Measurements from ENCODE around the gene OR10J1.

OR10J1 gene, protein sequence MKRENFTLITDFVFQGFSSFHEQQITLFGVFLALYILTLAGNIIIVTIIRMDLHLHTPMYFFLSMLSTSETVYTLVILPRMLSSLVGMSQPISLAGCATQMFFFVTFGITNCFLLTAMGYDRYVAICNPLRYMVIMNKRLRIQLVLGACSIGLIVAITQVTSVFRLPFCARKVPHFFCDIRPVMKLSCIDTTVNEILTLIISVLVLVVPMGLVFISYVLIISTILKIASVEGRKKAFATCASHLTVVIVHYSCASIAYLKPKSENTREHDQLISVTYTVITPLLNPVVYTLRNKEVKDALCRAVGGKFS

DNA sequence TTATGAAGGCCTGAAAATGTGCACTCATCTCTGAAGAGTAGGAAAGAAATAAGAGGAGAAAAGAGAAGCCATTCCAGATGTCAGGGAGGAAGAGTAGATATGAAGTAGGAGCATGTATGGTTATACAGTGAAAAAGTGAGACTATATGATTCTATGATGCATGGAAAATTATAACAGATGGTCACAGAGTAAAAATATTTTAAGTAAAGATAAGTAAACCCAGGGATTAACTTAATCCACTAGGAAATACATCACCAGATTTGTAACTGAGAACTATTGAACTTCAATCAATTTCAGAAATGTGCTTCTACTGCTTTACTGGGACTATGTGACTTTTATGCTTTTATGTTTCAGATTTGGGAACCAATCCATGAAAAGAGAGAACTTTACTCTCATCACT, at the start of gene OR10J1:
Gene OR10J1, plus strand, starts transcription at position 301 of the 400 bp plus-strand sequence. Its CDS starts 70 bp downstream, at position 371.
- DNase-seq (ENCODE audit: low spot score), result no peak
- TF ChIP-seq, protein P1, sequence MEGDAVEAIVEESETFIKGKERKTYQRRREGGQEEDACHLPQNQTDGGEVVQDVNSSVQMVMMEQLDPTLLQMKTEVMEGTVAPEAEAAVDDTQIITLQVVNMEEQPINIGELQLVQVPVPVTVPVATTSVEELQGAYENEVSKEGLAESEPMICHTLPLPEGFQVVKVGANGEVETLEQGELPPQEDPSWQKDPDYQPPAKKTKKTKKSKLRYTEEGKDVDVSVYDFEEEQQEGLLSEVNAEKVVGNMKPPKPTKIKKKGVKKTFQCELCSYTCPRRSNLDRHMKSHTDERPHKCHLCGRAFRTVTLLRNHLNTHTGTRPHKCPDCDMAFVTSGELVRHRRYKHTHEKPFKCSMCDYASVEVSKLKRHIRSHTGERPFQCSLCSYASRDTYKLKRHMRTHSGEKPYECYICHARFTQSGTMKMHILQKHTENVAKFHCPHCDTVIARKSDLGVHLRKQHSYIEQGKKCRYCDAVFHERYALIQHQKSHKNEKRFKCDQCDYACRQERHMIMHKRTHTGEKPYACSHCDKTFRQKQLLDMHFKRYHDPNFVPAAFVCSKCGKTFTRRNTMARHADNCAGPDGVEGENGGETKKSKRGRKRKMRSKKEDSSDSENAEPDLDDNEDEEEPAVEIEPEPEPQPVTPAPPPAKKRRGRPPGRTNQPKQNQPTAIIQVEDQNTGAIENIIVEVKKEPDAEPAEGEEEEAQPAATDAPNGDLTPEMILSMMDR (IDR thresholded peaks at IDR 0.05; ENCODE audit: extremely low read depth, missing control alignments), result no peak

DNA sequence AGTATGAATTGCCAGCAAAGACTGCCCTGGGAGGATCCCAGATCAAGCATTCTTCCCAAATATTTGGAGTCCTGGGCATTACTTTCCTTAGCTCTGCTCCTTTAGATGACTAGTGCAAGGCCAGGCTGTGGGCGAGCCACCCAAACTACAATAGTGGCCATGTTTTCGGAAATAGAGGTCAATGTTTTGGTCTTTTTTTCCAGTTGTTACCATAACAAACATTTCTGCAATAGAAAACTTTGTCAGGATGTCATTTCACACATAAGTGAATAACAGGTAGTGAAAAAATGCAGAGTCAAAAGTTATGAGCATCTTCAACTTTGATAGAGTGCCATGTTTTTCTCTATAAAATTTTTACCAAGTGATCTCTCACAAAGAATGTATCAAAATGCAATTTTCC, 32.7 kb upstream of the OR10J1 start:
- TF ChIP-seq, protein P1 (IDR thresholded peaks at IDR 0.05; ENCODE audit: extremely low read depth, missing control alignments), result no peak
- no peak for DNase-seq (ENCODE audit: low spot score)

DNA sequence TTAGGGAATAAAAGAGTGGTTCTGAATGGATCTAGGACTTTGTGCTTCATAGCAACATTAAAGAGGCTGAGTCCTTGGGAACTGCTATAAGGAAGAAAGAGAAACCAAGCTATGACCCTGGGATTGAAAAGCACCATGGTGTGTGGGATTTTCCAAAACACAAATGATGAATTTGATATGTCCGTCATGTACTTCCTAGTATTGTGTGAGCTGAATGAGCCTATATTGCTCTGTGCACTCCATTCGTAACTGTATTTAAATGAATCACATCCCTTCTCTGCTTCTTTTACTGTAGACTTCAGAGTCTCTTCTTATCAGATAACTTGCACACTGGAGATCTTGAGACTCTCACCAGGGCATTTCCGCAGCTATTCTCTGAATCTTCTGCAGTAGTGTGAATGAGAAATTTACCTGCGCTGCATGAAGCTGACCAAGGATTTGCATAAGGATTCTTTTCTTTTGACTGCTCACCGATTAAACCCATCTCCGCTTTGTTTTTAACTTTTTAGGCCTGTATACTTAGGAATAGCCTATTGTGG, 30.6 kb upstream of the OR10J1 start:
- TF ChIP-seq, protein P1 (IDR thresholded peaks at IDR 0.05; ENCODE audit: extremely low read depth, missing control alignments), result no peak
- no peak for DNase-seq (ENCODE audit: low spot score)

DNA sequence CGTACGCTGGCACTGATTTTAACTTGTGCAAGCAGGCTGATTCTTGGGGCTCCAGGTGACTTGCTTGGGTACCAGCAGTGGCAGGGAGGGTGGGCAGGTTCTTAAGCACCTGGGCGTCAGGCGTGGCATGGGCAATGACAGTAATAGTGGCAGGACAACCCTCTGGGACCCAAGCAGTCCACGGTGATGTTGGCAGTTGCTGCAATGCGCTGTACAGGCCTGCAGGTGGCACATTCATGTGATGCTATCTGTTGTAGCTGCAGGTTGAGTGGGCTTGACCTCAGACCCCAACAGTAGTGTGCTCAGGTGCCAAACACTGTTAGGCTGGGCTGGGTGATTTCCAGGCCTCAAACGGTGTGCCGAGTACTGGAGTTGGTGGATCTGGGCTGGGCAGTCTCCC, 17.7 kb upstream of the OR10J1 start:
- DNase-seq (ENCODE audit: low spot score), result no peak
- TF ChIP-seq, protein P1 (IDR thresholded peaks at IDR 0.05; ENCODE audit: extremely low read depth, missing control alignments), result no peak

DNA sequence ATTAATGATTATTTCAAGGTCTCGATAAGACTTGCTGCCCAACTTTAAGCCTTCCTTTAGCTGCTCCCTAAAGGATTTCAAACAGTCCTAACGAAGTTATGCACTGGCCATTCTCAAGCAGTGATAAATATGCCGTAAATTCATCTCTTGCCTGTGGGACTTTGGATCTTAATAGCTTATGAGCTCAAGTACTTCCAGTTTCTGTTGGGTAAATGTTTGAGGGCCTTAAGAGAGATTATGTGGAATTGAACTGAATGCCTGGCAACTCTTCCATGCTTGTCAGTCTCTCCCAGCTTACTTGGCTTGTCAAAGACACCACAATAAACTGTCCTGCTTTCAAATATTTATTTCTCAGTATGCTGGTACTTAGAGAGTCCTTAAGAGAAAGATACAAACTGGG, 11.0 kb upstream of the OR10J1 start:
- TF ChIP-seq, protein P1 (IDR thresholded peaks at IDR 0.05; ENCODE audit: extremely low read depth, missing control alignments), result no peak

DNA sequence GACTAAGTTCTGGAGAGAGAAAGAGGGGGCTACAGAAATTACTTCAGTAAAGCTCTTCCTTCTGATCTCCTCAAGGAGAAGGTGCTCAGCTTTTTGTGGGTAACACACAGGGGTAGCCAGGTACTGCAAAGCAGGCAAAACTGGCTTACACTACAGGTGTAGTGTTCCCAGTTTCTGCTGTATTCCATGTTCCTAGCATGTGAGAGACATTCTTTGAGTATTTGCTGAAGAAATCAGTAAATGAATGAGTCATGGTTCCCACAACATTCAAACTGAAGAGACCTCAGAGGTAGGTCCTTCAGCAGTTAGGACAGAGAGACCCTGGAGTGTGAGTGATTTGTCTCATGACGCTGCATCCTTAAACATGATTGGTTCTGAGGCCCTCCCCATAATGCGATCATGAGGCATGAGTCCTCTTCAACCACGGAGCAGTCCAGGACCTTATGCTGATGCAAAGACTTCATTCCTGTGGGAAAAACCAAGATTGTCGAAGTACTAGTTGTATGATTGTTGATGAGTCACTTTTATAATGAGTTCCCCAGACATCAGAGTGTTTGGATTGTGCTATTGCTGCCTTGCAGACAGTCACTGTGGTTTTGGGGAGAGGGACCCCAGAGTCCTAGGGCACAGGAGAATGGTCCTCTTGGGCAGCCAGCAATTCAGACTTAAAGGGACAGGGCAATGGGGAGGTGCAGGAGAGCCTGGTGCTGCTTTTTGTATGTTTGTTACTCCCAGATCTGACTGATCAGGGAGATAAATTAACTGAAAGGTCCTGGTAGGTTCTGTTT, 10.3 kb upstream of the OR10J1 start:
- TF ChIP-seq, protein P1 (IDR thresholded peaks at IDR 0.05; ENCODE audit: extremely low read depth, missing control alignments), result no peak
- no peak for DNase-seq (ENCODE audit: low spot score)

More for the DNA sequence above, 11.0 kb upstream of the OR10J1 start:
- DNase-seq (ENCODE audit: low spot score), result no peak

DNA sequence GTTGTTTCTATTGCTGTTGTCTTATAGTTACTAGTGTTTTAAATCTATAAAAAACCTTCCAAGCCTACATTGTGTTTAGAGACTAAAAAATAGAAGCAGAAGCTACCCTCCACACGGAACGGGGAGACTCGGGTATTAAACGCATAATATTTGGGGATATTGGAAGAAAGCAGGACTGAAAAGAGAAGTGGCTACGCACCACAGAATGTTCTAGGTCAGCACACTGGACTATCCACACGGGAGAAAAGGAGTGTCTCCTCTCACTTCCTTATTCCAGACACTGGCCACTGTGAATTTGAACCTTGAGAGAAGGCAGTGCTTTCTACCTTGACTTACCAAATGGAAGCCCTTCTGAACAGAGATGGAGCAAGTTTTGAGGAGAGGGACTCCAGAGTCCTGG, 8.5 kb upstream of the OR10J1 start:
- TF ChIP-seq, protein P1 (IDR thresholded peaks at IDR 0.05; ENCODE audit: extremely low read depth, missing control alignments), result no peak
- no peak for DNase-seq (ENCODE audit: low spot score)

Data from GM20000 (cell line).